ENCODE data around the gene FNBP1. TPM values are rescaled to one million over a fixed set of nuclear protein-coding genes. Genes with fewer than 3 reads are reported as not detected.

Gene FNBP1
- total RNA-seq, 1 experiment from 2014 or later, result 36.5 TPM

DNA sequence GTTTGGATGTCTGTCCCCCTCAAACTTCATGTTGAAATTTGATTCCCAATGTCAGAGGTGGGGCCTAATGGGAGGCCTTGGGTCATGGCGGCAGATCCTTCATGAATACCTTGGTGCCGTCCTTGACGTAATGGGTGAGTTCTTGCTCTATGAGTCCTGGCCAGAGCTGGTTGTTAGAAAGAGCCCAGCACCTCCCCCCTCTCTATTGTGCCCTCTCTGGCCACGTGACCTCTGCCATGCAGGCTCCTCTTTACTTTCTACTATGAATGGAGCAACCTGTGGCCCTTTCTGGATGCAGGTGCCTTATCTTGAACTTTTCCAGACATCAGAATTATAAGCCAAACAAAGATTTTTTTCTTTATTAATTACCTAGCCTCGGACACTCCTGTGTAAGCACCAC, 40.7 kb downstream of the FNBP1 start:
- Histone ChIP-seq H2AFZ (ENCODE audit: low read length) (no peak overlapping the region), H2AK5ac (ENCODE audit: insufficient read length, low read length) (no peak overlapping the region), H3K23ac (ENCODE audit: insufficient read length, low read depth, low read length) (no peak overlapping the region), H3K79me2 (ENCODE audit: insufficient read depth, low read length) (no peaks in the 10 kb centered on the region), H4K5ac (ENCODE audit: insufficient read length, low read depth, low read length) (no peak overlapping the region), H3K27me3 (ENCODE audit: insufficient read depth, low read length) (no peaks in the 10 kb centered on the region), H3K27ac (ENCODE audit: insufficient read length, low read depth, low read length) (no peak overlapping the region), H3K4me1 (ENCODE audit: insufficient read depth, low read length) (no peaks in the 10 kb centered on the region), H3K9me3 (ENCODE audit: control insufficient read depth, low read depth, low read length) (no peaks in the 10 kb centered on the region), H2BK5ac (ENCODE audit: insufficient read length, low read length) (no peak overlapping the region), H2BK12ac (ENCODE audit: insufficient read length, low read depth, low read length) (no peak overlapping the region), H4K20me1 (ENCODE audit: control insufficient read depth, insufficient read depth, insufficient read length) (no peaks in the 10 kb centered on the region), H3K14ac (ENCODE audit: insufficient read depth, low read length) (no peak overlapping the region), H3K23me2 (ENCODE audit: insufficient read length, low read depth, low read length, poor library complexity, severe bottlenecking) (no peaks in the 10 kb centered on the region), H3K18ac (ENCODE audit: insufficient read length, low read depth, low read length) (no peak overlapping the region), H3K9ac (ENCODE audit: extremely low read depth, insufficient read length, low read length) (no peak overlapping the region), H3K4ac (ENCODE audit: low read depth, low read length) (no peak overlapping the region), H2BK15ac (ENCODE audit: low read depth, low read length) (no peak overlapping the region), H2BK120ac (ENCODE audit: low read depth, low read length, poor library complexity, severe bottlenecking) (no peak overlapping the region), H3T11ph (ENCODE audit: low read length) (no peak overlapping the region), H3K56ac (ENCODE audit: insufficient read length, low read depth, low read length) (no peak overlapping the region), H3K79me1 (ENCODE audit: insufficient read depth, low read depth, low read length, poor library complexity, severe bottlenecking) (no peaks in the 10 kb centered on the region), H3K4me2 (ENCODE audit: insufficient read depth, insufficient read length, low read length) (no peak overlapping the region), H4K8ac (replicated peaks; ENCODE audit: insufficient read length, low read depth, low read length) (no peak overlapping the region), H2BK20ac (ENCODE audit: low read depth, low read length, poor library complexity, severe bottlenecking) (no peak overlapping the region), H4K91ac (ENCODE audit: insufficient read length, low read depth, low read length) (no peak overlapping the region)
- Mint-ChIP-seq H3K27ac (no peak overlapping the region; a peak in 2 of 7 replicates), H3K9me3 (no peaks in the 10 kb centered on the region), H3K4me1 (peaks cover 15 to 16% of the 10 kb centered on the region in 2 experiments), H3K27me3 (ENCODE audit: low read depth) (no peaks in the 10 kb centered on the region), H3K4me3 (no peak overlapping the region), H3K36me3 (ENCODE audit: insufficient read depth in 1 of 3, low read depth in 3 of 3) (peaks cover 0 to 3% (median 0%) of the 10 kb centered on the region in 3 experiments; a peak in 2 of 7 replicates)
- DNase-seq, result no peak
- no peak for TF ChIP-seq CTCF (conservative IDR thresholded peaks at IDR 0.05)
- no CpG with 5 or more reads among the region's 5 CpGs for WGBS (ENCODE audit: extremely low coverage, insufficient read length, low lambda C conversion rate)
